Measurements from ENCODE around the gene RPS6KA2.
"Not testable (repeated sequence)": the region's sequence is repeated elsewhere in the genome, so short reads cannot be mapped to it uniquely, and the experiment has no call there.

Gene RPS6KA2

DNA sequence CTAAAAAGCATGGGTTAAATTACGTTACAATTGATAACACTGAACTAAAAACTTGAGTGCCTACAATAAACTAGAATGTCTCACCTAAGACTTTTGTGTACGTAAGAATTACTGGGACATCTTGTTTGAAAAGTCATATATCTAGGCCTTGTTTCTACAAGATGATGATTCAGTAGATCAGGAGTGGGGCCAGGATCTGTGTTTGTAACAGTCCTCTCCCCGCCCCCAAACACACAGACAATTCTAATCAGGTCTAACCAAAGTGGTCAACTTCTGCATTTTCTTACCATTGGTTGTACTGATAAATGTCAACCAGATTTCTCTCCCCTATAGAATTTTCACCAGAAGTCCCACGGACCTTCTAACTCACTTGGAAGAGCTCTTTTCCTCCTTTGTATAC lies 97.5 kb downstream of the RPS6KA2 start:
- H3K27me3 ChIP-seq (ENCODE audit: insufficient read depth, poor library complexity, severe bottlenecking): no peaks in the 10 kb centered on the region
- TF ChIP-seq SPI1 (IDR thresholded peaks at IDR 0.05; ENCODE audit: borderline replicate concordance, low read depth) (no peak), GABPA (IDR thresholded peaks at IDR 0.05; ENCODE audit: low read depth) (no peak), POLR2AphosphoS5 (IDR thresholded peaks at IDR 0.05; ENCODE audit: low read depth) (no peak)
- TF ChIP-seq, protein P1, sequence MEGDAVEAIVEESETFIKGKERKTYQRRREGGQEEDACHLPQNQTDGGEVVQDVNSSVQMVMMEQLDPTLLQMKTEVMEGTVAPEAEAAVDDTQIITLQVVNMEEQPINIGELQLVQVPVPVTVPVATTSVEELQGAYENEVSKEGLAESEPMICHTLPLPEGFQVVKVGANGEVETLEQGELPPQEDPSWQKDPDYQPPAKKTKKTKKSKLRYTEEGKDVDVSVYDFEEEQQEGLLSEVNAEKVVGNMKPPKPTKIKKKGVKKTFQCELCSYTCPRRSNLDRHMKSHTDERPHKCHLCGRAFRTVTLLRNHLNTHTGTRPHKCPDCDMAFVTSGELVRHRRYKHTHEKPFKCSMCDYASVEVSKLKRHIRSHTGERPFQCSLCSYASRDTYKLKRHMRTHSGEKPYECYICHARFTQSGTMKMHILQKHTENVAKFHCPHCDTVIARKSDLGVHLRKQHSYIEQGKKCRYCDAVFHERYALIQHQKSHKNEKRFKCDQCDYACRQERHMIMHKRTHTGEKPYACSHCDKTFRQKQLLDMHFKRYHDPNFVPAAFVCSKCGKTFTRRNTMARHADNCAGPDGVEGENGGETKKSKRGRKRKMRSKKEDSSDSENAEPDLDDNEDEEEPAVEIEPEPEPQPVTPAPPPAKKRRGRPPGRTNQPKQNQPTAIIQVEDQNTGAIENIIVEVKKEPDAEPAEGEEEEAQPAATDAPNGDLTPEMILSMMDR (IDR thresholded peaks at IDR 0.05; ENCODE audit: insufficient read depth, low read length): no peak
- TF ChIP-seq, protein P2, sequence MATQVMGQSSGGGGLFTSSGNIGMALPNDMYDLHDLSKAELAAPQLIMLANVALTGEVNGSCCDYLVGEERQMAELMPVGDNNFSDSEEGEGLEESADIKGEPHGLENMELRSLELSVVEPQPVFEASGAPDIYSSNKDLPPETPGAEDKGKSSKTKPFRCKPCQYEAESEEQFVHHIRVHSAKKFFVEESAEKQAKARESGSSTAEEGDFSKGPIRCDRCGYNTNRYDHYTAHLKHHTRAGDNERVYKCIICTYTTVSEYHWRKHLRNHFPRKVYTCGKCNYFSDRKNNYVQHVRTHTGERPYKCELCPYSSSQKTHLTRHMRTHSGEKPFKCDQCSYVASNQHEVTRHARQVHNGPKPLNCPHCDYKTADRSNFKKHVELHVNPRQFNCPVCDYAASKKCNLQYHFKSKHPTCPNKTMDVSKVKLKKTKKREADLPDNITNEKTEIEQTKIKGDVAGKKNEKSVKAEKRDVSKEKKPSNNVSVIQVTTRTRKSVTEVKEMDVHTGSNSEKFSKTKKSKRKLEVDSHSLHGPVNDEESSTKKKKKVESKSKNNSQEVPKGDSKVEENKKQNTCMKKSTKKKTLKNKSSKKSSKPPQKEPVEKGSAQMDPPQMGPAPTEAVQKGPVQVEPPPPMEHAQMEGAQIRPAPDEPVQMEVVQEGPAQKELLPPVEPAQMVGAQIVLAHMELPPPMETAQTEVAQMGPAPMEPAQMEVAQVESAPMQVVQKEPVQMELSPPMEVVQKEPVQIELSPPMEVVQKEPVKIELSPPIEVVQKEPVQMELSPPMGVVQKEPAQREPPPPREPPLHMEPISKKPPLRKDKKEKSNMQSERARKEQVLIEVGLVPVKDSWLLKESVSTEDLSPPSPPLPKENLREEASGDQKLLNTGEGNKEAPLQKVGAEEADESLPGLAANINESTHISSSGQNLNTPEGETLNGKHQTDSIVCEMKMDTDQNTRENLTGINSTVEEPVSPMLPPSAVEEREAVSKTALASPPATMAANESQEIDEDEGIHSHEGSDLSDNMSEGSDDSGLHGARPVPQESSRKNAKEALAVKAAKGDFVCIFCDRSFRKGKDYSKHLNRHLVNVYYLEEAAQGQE (IDR thresholded peaks at IDR 0.05; ENCODE audit: insufficient replicate concordance, low read depth): no peak
- DNase-seq (ENCODE audit: low read depth in 1 of 2, low spot score in 1 of 2): no peak
- H3K27ac ChIP-seq (replicated peaks): no peak overlapping the region
- H3K4me3 ChIP-seq (replicated peaks; ENCODE audit: insufficient read depth, low read length): no peak overlapping the region

DNA sequence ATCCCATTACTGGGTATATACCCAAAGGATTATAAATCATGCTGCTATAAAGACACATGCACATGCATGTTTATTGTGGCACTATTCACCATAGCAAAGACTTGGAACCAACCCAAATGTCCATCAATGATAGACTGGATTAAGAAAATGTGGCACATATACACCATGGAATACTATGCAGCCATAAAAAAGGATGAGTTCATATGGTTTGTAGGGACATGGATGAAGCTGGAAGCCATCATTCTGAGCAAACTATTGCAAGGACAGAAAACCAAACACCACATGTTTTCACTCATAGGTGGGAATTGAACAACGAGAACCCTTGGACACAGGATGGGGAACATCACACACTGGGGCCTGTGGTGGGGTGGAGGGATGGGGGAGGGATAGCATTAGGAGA lies 98.0 kb downstream of the RPS6KA2 start:
- not testable (repeated sequence) for H3K4me3 ChIP-seq (replicated peaks; ENCODE audit: insufficient read depth, low read length); H3K27ac ChIP-seq (replicated peaks); DNase-seq (ENCODE audit: low read depth in 1 of 2, low spot score in 1 of 2); H3K27me3 ChIP-seq (ENCODE audit: insufficient read depth, poor library complexity, severe bottlenecking)

DNA sequence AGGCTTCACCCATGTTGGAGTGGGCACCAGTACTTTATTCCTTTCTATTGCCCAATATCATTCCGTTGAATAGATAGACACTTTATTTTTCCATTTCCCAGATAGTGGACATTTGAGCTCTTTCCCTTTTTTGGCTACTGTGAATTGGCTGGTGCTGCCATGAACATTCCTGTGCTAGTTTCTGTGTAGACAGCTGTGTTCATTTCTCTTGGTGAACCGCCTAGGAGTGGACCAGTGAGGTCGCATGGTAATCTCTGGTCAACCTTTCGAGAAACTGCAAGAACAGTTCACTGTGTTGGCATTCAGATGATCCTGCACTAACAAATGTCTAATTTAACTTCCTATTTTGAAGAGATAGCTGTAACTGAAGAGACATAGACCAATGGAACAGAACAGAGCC lies 99.2 kb downstream of the RPS6KA2 start:
- Histone ChIP-seq H3K4me3 (replicated peaks; ENCODE audit: insufficient read depth, low read length) (no peak overlapping the region), H3K27me3 (ENCODE audit: insufficient read depth, poor library complexity, severe bottlenecking) (no peaks in the 10 kb centered on the region), H3K27ac (replicated peaks) (no peak overlapping the region)
- DNase-seq (ENCODE audit: low read depth in 1 of 2, low spot score in 1 of 2): no peak
- no peak for TF ChIP-seq POLR2AphosphoS5 (IDR thresholded peaks at IDR 0.05; ENCODE audit: low read depth)
- no peak for TF ChIP-seq GABPA (IDR thresholded peaks at IDR 0.05; ENCODE audit: low read depth)
- TF ChIP-seq, protein P1 (IDR thresholded peaks at IDR 0.05; ENCODE audit: insufficient read depth, low read length): no peak
- TF ChIP-seq SPI1 (IDR thresholded peaks at IDR 0.05; ENCODE audit: borderline replicate concordance, low read depth): no peak
- TF ChIP-seq, protein P2 (IDR thresholded peaks at IDR 0.05; ENCODE audit: insufficient replicate concordance, low read depth): no peak

DNA sequence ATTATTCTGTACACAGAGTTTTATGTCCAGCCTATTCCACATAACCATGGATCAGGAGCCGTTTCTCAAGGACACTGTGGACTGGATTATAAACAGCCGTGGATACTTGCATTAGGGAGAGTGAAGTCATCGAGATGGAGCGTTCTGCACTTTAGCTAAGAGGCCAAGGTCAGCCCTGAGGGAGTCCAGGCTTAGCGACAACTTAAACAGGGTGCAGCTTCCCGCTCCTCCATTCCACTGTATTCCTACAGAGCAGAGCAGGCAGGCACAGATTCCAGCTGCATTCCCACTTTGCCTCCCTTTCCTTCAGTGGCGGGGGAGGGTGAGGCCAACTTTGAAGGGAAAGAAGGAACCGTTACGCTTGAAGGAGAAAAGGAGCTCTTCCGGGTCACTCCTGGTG lies 100.1 kb downstream of the RPS6KA2 start:
- Histone ChIP-seq H3K27ac (replicated peaks) (no peak overlapping the region), H3K27me3 (ENCODE audit: insufficient read depth, poor library complexity, severe bottlenecking) (no peaks in the 10 kb centered on the region), H3K4me3 (replicated peaks; ENCODE audit: insufficient read depth, low read length) (no peak overlapping the region)
- TF ChIP-seq, protein P1 (IDR thresholded peaks at IDR 0.05; ENCODE audit: insufficient read depth, low read length): no peak
- no peak for TF ChIP-seq SPI1 (IDR thresholded peaks at IDR 0.05; ENCODE audit: borderline replicate concordance, low read depth)
- no peak for TF ChIP-seq POLR2AphosphoS5 (IDR thresholded peaks at IDR 0.05; ENCODE audit: low read depth)
- TF ChIP-seq GABPA (IDR thresholded peaks at IDR 0.05; ENCODE audit: low read depth): no peak
- TF ChIP-seq, protein P2 (IDR thresholded peaks at IDR 0.05; ENCODE audit: insufficient replicate concordance, low read depth): no peak
- no peak for DNase-seq (ENCODE audit: low read depth in 1 of 2, low spot score in 1 of 2)

All from HL-60 (cell line).